GOT3 (cell line): ENCODE results near the gene KSR2.

Experiments
- DNase-seq: peaks from one replicate; lab custom pipeline; 2025; ENCODE audit warnings: mixed read lengths; lab: John Stamatoyannopoulos, UW

KSR2 gene

GRCh38 chr12:117580015-117580717, 388.6 kb downstream of the KSR2 start:
- DNase-seq, result no peak

GRCh38 chr12:117577122-117577657, 391.6 kb downstream of the KSR2 start:
- no peak for DNase-seq

GRCh38 chr12:117576053-117576452, 392.7 kb downstream of the KSR2 start:
- DNase-seq, result no peak

- no peak for DNase-seq
Observed at GRCh38 chr12:117574655-117575054, 394.1 kb downstream of the KSR2 start.

GRCh38 chr12:117572755-117573154, 396.0 kb downstream of the KSR2 start:
- DNase-seq, result no peak

GRCh38 chr12:117571321-117571720, 397.5 kb downstream of the KSR2 start:
- DNase-seq, result no peak

- DNase-seq, result no peak
Observed at GRCh38 chr12:117570608-117571007, 398.2 kb downstream of the KSR2 start.

GRCh38 chr12:117567644-117568216, 401.1 kb downstream of the KSR2 start:
- no peak for DNase-seq

- DNase-seq, result no peak
Observed at GRCh38 chr12:117564881-117565280, 403.9 kb downstream of the KSR2 start.

- DNase-seq, result no peak
Observed at GRCh38 chr12:117563706-117564105, 405.1 kb downstream of the KSR2 start.

- DNase-seq, result no peak
Observed at GRCh38 chr12:117563007-117563406, 405.8 kb downstream of the KSR2 start.

GRCh38 chr12:117561990-117562389, 406.8 kb downstream of the KSR2 start:
- no peak for DNase-seq

GRCh38 chr12:117559978-117560377, 408.8 kb downstream of the KSR2 start:
- no peak for DNase-seq

- no peak for DNase-seq
Observed at GRCh38 chr12:117555889-117556288, 412.9 kb downstream of the KSR2 start.

- no peak for DNase-seq
Observed at GRCh38 chr12:117552971-117553370, 415.8 kb downstream of the KSR2 start.

- DNase-seq, result no peak
Observed at GRCh38 chr12:117551665-117552064, 417.1 kb downstream of the KSR2 start.

GRCh38 chr12:117547209-117547608, 421.6 kb downstream of the KSR2 start:
- DNase-seq, result no peak

GRCh38 chr12:117545216-117545615, 423.6 kb downstream of the KSR2 start:
- no peak for DNase-seq

- no peak for DNase-seq
Observed at GRCh38 chr12:117540011-117540410, 428.8 kb downstream of the KSR2 start.

GRCh38 chr12:117538926-117539325, 429.9 kb downstream of the KSR2 start:
- DNase-seq, result no peak

GRCh38 chr12:117538032-117538690, 430.6 kb downstream of the KSR2 start:
- DNase-seq, result no peak

GRCh38 chr12:117533687-117534086, 435.1 kb downstream of the KSR2 start:
- DNase-seq, result no peak

GRCh38 chr12:117530796-117531195, 438.0 kb downstream of the KSR2 start:
- DNase-seq, result no peak
